ENCODE measurements around the gene FCN1.
A peak's percentile ranks its signal among the peaks of the same experiment; 100 is the strongest.

Gene FCN1

GRCh38 chr9:134889386-134890154 lies 28.1 kb downstream of the FCN1 start:
- DNase-seq: no peak

GRCh38 chr9:134888603-134889190 lies 29.0 kb downstream of the FCN1 start:
- DNase-seq: no peak

DNA sequence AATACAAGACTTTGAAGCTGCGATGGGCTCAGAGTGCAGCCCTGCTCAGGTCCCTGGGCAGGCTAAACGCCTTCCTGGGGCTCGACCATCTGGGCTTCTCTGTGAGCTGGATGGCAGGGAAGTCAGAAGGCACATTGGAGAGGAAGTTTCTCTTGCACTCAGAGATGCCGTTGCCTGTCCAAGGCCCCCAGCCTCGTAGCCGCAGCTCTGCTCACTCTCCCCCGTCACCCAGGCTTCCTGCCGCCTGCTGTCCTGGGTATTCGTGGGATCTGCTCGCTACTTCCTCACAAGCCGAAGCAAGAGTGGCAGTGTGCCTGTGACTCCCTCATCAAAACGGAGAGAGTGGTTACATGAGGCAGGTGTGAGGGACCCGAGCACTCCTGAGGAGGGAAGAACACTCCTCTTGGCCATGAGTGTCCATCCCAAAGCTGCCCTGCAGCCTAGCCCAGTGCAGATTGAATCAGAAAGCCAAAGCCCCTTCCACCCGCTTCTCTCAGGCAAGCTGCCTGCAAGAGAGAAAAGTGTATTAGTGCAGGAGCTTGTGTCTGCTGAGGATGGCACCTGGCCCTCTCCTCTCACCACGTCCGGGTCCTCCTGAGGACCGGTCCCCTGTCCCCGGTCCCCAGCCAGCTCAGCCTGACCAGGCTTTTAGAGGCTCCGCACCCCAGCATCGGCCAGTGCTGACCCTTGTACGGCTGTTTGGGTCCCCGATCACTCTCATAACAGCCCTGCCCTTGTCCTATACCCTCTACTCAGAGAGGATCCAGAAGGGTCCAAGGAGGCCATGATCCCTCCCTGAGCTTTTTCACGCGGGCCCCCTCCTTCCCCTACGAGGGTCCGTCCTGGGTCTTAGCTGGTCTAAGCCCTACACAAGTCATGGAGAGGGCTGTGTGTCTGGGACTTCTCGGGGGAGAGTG lies 29.8 kb downstream of the FCN1 start:
- no peak for DNase-seq

GRCh38 chr9:134887219-134887618 lies 30.5 kb downstream of the FCN1 start:
- no peak for DNase-seq

DNA sequence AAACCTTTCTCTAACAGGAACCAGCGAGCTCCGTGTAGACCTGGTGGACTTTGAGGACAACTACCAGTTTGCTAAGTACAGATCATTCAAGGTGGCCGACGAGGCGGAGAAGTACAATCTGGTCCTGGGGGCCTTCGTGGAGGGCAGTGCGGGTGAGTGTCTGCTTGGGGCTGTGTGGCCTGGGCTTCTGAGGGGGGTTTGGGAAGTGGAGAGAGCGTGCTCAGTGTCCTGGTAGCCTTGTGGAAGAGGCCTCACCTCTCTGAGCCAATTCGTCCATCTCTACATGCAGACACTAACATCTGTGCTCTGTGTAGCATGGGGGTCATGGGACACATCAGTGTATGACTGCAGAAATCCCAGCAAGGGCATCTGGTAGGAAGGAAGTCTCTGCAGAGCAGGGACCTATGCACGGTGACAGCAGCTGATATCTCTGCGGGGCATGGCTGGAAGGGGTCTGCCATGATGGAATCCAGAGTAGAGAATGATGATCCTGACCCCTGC lies 31.2 kb downstream of the FCN1 start:
- no peak for DNase-seq

DNA sequence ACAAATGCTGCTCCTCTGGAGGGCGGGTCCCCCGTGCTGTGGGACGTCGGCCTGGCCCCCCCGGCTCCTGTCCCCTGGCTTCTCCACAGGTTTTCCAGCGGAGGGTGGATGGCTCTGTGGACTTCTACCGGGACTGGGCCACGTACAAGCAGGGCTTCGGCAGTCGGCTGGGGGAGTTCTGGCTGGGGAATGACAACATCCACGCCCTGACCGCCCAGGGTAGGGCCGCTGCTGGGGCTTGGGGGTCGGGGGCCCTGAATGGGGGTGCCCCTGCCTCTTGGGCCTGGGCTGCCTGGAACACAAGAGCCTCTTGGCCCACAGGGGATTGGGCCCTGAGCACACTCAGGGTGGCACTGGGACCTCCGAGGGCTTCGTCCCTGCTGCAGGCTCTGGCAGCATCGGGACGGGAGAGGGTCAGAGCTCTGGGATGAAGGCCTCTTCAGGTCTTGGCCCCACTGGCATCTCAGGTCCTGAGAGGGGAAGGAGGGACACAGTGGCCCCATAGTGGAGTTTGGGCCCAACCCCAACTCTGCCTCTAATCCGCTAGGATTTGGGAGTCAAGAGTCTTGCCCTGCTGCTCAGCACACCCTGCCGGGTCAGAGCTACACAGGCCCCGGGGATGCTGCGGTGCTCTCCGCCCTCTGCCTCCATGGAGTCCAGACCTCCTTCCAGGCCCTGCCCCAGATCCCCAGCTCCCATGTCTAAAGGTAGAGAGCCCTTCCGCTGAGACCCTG lies 31.9 kb downstream of the FCN1 start:
- DNase-seq: no peak

DNA sequence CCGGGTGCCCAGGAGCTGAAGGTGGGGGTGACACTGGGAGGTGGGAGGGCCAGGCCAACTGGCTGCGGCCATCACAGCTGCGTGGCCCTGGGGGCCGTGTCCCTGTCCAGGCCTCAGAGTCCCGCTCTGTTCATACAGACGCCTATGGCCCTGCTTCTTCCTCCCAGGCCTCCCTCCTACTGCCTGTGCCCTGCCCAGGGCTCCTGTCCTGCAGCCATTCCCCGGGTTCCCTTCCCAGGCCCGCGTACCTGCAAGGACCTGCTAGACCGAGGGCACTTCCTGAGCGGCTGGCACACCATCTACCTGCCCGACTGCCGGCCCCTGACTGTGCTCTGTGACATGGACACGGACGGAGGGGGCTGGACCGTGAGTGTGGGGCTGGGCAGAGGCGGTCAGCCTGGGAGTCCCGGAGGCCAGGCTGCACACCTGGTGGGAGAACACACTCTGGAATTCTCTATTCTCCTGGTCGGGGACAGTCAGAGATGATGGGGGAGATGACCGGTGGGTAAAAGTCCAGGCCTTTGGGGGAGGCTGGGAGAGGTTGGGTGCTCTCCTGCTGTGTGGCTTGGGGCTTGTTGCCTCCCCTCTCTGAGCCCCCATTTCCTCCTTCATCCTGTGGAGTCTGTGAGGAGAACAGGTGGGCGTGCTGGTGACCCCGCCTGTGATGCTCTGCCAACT lies 32.6 kb downstream of the FCN1 start:
- no peak for DNase-seq

GRCh38 chr9:134884492-134884891 lies 33.2 kb downstream of the FCN1 start:
- no peak for DNase-seq

DNA sequence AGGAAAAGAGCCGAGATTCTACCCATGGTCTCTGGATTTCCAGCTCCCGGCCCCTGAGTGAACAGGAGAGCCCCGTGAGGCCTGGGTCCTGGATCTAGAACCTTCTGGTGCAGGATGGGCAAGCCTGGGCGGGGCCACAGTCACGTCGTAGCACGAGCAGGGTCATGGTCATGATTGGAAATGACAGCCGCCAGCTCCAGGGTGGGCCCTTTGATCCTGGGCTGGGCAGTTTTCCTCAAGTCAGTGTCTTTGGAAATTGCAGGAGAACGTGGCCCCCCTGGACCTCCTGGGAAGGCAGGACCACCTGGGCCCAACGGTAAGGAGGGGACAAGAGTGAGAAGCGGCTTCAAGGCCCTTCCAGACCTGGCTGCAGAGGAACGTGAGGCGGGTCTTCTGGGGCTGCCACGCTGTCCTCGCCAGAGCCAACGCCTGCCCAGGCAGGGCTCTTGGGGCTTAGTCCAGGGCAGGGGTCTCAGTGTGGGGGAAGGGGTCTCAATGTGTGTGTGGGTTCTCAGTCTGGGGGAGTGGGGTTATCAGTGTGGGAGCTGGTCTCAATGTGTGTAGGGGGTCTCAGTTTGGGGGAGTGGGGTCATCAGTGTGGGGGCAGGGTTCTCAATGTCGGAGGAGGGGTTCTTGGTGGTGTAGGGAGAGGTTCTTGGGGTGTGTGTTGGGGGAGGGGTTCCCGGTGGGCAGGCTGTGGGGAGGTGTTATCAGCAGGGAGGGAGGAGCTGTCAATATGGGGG lies 34.5 kb downstream of the FCN1 start:
- no peak for DNase-seq

- DNase-seq: no peak
Observed at GRCh38 chr9:134882204-134882785, 35.4 kb downstream of the FCN1 start.

DNA sequence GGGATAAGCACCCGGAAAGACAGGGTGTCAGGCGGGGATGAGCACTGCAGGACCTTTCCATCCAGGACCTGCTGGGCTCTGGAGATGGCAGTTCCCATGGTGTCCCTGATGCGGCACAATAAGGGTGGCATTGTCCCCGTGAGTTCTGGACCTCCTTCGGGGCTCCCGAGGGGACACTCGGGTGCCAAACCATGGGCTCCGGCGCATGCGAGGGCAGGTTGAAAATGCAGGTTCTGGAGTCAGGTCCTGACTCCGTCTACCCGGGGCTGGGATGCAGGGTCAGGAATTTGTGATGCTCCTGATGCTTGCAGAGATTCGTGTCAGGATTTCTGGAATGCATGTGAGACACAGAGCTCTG lies 36.4 kb downstream of the FCN1 start:
- no peak for DNase-seq

- DNase-seq: no peak
Observed at GRCh38 chr9:134880484-134881312, 37.0 kb downstream of the FCN1 start, which contains the start of gene FCN2. Gene FCN2 (plus strand): TSS chr9:134880810. CDS start chr9:134880822, 12 bp downstream.

DNA sequence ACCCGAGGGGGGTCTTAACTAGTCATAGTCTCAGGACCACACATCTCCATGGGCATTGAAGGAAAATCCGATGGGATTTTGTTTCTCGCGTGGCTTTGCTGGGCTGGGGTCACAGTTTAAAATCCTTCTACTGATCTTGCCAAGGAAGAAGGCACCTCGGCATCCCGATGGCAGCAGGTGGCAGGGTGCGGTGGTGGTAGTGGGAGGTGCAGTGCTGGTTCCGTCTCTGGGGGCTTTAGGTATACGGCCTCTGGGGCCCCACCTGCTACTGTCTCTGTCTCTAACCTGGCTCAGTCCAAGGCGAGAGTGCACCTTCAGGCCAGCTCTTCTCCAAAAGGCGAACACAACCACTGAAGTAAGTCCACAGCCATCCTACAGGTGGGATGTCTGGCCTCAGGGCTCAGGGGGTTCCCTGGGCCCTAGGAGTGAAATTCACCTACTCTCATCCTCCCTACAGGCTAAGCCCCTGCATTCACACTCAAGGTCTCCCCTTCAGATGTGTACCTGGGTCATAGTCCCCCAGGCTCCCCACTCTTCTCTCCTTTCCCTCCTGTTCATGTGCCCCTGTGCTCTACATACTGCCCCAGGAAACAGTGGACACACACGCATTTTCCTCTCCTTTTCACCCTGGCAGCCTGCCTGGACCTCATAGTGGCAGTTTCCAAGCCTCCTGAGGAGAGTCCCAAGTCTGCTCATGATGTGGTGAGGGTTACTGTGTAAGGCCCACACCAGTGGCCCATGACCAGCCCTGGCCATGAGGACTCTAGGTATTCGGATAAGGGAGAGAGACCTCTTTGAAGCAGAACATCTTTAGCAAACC lies 37.8 kb downstream of the FCN1 start:
- DNase-seq: no peak

GRCh38 chr9:134877541-134877940 lies 40.2 kb downstream of the FCN1 start:
- DNase-seq: no peak

- DNase-seq: peak; percentile 16
Observed at GRCh38 chr9:134875371-134875770, 42.3 kb downstream of the FCN1 start.

GRCh38 chr9:134872482-134873231 lies 45.1 kb downstream of the FCN1 start:
- DNase-seq: no peak

DNA sequence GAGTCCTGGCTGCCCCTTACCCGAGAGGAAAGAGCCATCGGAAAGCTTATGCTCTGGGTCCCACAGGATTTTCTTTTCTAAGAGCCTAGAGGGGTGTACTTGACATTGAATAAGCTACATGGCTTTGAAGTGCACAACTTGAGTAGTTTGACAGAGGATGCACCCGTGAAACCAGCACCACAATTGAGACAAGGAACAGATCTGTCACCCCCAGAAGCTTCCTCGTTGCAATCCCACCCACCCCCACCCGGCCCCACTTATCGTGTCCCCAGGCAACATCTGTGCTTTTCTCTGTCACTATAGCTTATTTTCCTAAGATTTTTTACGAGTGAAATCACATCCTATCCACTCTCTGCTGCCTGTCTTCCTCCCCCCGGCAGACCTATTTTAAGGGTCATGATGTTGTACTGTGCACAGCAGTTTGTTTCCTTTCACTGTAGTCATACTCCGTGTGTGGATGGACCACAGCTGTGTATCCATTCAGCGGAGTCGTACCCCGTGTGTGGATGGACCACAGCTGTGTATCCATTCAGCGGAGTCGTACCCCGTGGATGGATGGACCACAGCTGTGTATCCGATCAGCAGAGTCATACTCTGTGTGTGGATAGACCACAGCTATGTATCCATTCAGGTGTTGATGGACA lies 45.9 kb downstream of the FCN1 start:
- no peak for DNase-seq
